HG03565 (cell line): ENCODE data around the gene SLC35F2.
"Not testable (repeated sequence)": the region's sequence is repeated elsewhere in the genome, so short reads cannot be mapped to it uniquely, and the experiment has no call there.

Source experiments
- ATAC-seq: cut with Tn5 transposase; IDR thresholded peaks from one replicate; pipeline ENCODE4 v1.9.1; 2021; ENCODE audit warnings: mild to moderate bottlenecking, moderate library complexity; ENCODE audit not compliant: unreplicated experiment

SLC35F2 gene

GRCh38 chr11:107842412-107843100 lies 16.0 kb downstream of the SLC35F2 start:
- ATAC-seq = no peak

GRCh38 chr11:107840129-107840484 lies 18.5 kb downstream of the SLC35F2 start:
- ATAC-seq = no peak

- ATAC-seq = no peak
Measured at GRCh38 chr11:107836851-107837250, 21.7 kb downstream of the SLC35F2 start.

GRCh38 chr11:107834995-107835394 lies 23.6 kb downstream of the SLC35F2 start:
- ATAC-seq = no peak

- ATAC-seq = not testable (repeated sequence)
Measured at GRCh38 chr11:107833926-107834325, 24.7 kb downstream of the SLC35F2 start.

GRCh38 chr11:107830915-107831540 lies 27.6 kb downstream of the SLC35F2 start:
- no peak for ATAC-seq

- no peak for ATAC-seq
Measured at GRCh38 chr11:107827041-107827440, 31.5 kb downstream of the SLC35F2 start.

GRCh38 chr11:107825875-107826274 lies 32.7 kb downstream of the SLC35F2 start:
- no peak for ATAC-seq

GRCh38 chr11:107824668-107825369 lies 33.8 kb downstream of the SLC35F2 start:
- ATAC-seq = no peak

GRCh38 chr11:107821199-107821927 lies 37.2 kb downstream of the SLC35F2 start:
- ATAC-seq = no peak

GRCh38 chr11:107819361-107820014 lies 39.1 kb downstream of the SLC35F2 start:
- ATAC-seq = no peak

- no peak for ATAC-seq
Measured at GRCh38 chr11:107818491-107818890, 40.1 kb downstream of the SLC35F2 start.

- ATAC-seq = no peak
Measured at GRCh38 chr11:107816028-107816427, 42.6 kb downstream of the SLC35F2 start.

- ATAC-seq = no peak
Measured at GRCh38 chr11:107810875-107811274, 47.7 kb downstream of the SLC35F2 start.

GRCh38 chr11:107808521-107808920 lies 50.1 kb downstream of the SLC35F2 start:
- ATAC-seq = no peak

GRCh38 chr11:107804971-107805370 lies 53.6 kb downstream of the SLC35F2 start:
- ATAC-seq = no peak

- no peak for ATAC-seq
Measured at GRCh38 chr11:107804211-107804610, 54.4 kb downstream of the SLC35F2 start.

GRCh38 chr11:107801641-107802040 lies 56.9 kb downstream of the SLC35F2 start:
- ATAC-seq = no peak

GRCh38 chr11:107799218-107799859 lies 59.2 kb downstream of the SLC35F2 start:
- ATAC-seq = peak; percentile 71

GRCh38 chr11:107792049-107792443 lies 66.5 kb downstream of the SLC35F2 start:
- ATAC-seq = no peak
